B cell (primary cell): ENCODE data around the gene RHOD. TPM values are rescaled to one million over a fixed set of nuclear protein-coding genes. Genes with fewer than 3 reads are reported as not detected.

Source experiments
- ATAC-seq: fragments of 200-7000 bp; cut with Tn5 transposase; one replicate; pipeline ENCODE4 v1.10.0; 2021; ENCODE audit warnings: low read depth, mild to moderate bottlenecking, moderate number of reproducible peaks, moderate library complexity
- CTCF ChIA-PET: fragments of 350-600 bp; sonication (Branson Sonifier 250); formaldehyde crosslinking; loops from one replicate; lab custom pipeline; 2021; ENCODE audit warnings: antibody characterized with exemption, inconsistent platforms; lab: Charles Lee
- POLR2A ChIA-PET: fragments of 350-600 bp; sonication (Branson Sonifier 250); formaldehyde crosslinking; loops from one replicate; lab custom pipeline; 2021; ENCODE audit warnings: antibody characterized with exemption; lab: Charles Lee
- DNase-seq: peaks from one replicate; pipeline ENCODE4 v3.0.0; 2013
- H2AFZ ChIP-seq: 2 replicates; pipeline ENCODE4 v1.6.1; 2012; ENCODE audit warnings: mild to moderate bottlenecking, low read depth, low read length; ENCODE audit not compliant: insufficient read depth, poor library complexity, severe bottlenecking
- H3K27ac ChIP-seq, 2 donors: 1 replicate in 1 of 2; 2 replicates in 1 of 2; pipeline ENCODE4 v1.5.1; 2012 to 2013; ENCODE audit warnings: low read length in 2 of 2, mild to moderate bottlenecking in 2 of 2, moderate library complexity in 1 of 2
- H3K27me3 ChIP-seq, 4 experiments: fragments of 200-600 bp in 1 of 4; sonication (generic) in 1 of 4; replicated peaks in 1 of 4; 1 replicate in 2 of 4; 2 replicates in 2 of 4; pipeline versions ENCODE4 v1.6.1 to v1.7.0; 2013 to 2016; ENCODE audit warnings: low read length in 3 of 4, mild to moderate bottlenecking in 2 of 4, mixed read lengths in 1 of 4, moderate library complexity in 1 of 4; ENCODE audit not compliant: insufficient read depth in 4 of 4, control insufficient read depth in 3 of 4; ENCODE audit errors: control extremely low read depth in 1 of 4
- H3K36me3 ChIP-seq, 2 experiments: replicated peaks in 1 of 2; 1 replicate in 1 of 2; 2 replicates in 1 of 2; pipeline versions ENCODE4 v1.6.1 to v1.7.1; 2013; ENCODE audit warnings: low read length in 1 of 2; ENCODE audit not compliant: insufficient read depth in 2 of 2, control insufficient read depth in 1 of 2; ENCODE audit errors: control extremely low read depth in 1 of 2, extremely low read depth in 1 of 2
- H3K4me1 ChIP-seq, 2 donors: fragments of 200-600 bp in 1 of 2; sonication (generic) in 1 of 2; 1 replicate in 1 of 2; 2 replicates in 1 of 2; pipeline versions ENCODE4 v1.5.1 to v1.6.1; 2013 to 2017; ENCODE audit warnings: low read length in 2 of 2; ENCODE audit not compliant: control insufficient read depth in 2 of 2, insufficient read depth in 2 of 2
- H3K4me2 ChIP-seq: replicated peaks from 2 replicates; pipeline ENCODE3; 2012; ENCODE audit warnings: mild to moderate bottlenecking, low read depth, low read length; ENCODE audit not compliant: poor library complexity, severe bottlenecking
- H3K4me3 ChIP-seq, 5 experiments: fragments of 200-600 bp in 1 of 5; sonication (generic) in 1 of 5; 1 replicate in 3 of 5; 2 replicates in 2 of 5; pipeline versions ENCODE4 v1.5.1 to v1.7.0; 2011 to 2016; ENCODE audit warnings: low read length in 4 of 5, mild to moderate bottlenecking in 4 of 5, low read depth in 2 of 5, control low read depth in 1 of 5, moderate library complexity in 1 of 5; ENCODE audit not compliant: insufficient read depth in 1 of 5; ENCODE audit errors: control extremely low read depth in 1 of 5, extremely low read depth in 1 of 5
- H3K79me2 ChIP-seq: fragments of 200-600 bp; sonication (generic); one replicate; pipeline ENCODE4 v1.6.0; 2016; ENCODE audit warnings: low read length; ENCODE audit not compliant: control insufficient read depth, insufficient read depth
- H3K9ac ChIP-seq: fragments of 200-600 bp; sonication (generic); 2 replicates; pipeline ENCODE4 v1.6.1; 2017; ENCODE audit warnings: mild to moderate bottlenecking, low read length, moderate library complexity
- H3K9me3 ChIP-seq, 3 donors: one replicate each; pipeline versions ENCODE4 v1.6.1 to v1.7.1; 2013; ENCODE audit warnings: low read length in 2 of 3; ENCODE audit not compliant: control insufficient read depth in 2 of 3, insufficient read depth in 1 of 3; ENCODE audit errors: control extremely low read depth in 1 of 3
- H4K20me1 ChIP-seq: 2 replicates; pipeline ENCODE4 v1.6.0; 2012; ENCODE audit warnings: mild to moderate bottlenecking, low read length; ENCODE audit not compliant: insufficient read depth, control insufficient read depth, poor library complexity, severe bottlenecking
- H3K27ac Mint-ChIP-seq: one replicate; pipeline ENCODE4 v1.8.0; 2021; ENCODE audit warnings: mixed read lengths
- H3K27me3 Mint-ChIP-seq: one replicate; pipeline ENCODE4 v1.8.0; 2021; ENCODE audit warnings: mixed read lengths
- H3K4me1 Mint-ChIP-seq: one replicate; pipeline ENCODE4 v1.8.0; 2021; ENCODE audit warnings: mixed read lengths
- H3K4me3 Mint-ChIP-seq: one replicate; pipeline ENCODE4 v1.8.0; 2021; ENCODE audit warnings: mixed read lengths
- H3K9me3 Mint-ChIP-seq: one replicate; pipeline ENCODE4 v1.8.0; 2022; ENCODE audit warnings: mixed read lengths; ENCODE audit not compliant: insufficient read depth
- CTCF ChIP-seq: fragments of 200-600 bp; IDR thresholded peaks from one replicate; pipeline ENCODE4 v1.8.0; 2022; ENCODE audit warnings: antibody characterized with exemption, mild to moderate bottlenecking
- EZH2 ChIP-seq: IDR thresholded peaks from 2 replicates; pipeline ENCODE4 v1.6.1; 2012; ENCODE audit warnings: borderline replicate concordance, low read depth, mild to moderate bottlenecking, moderate library complexity, low read length; ENCODE audit not compliant: insufficient read depth, poor library complexity, severe bottlenecking
- WGBS: methylation state at CpG from one replicate; pipeline ENCODE4 v1.1.5; 2013; ENCODE audit warnings: missing lambda C conversion rate; ENCODE audit not compliant: insufficient coverage; 5-methylcytosine and 5-hydroxymethylcytosine counted together
- intact Hi-C: fragments of 100-400 bp; cut with micrococcal nuclease; formaldehyde crosslinking; loops from one replicate; pipeline ENCODE4 v1.10.0; 2022
- polyA plus RNA-seq: library from polyadenylated mRNA; depleted of rRNA; stranded (reverse); fragments of >200 nt; gene quantifications from 2 replicates; pipeline ENCODE4 v1.2.3, GENCODE V29; 2012
- total RNA-seq, 2 donors: library from RNA; stranded (reverse); fragments of 120-200 nt in 1 of 2; gene quantifications; 1 replicate in 1 of 2; 2 replicates in 1 of 2; pipeline versions ENCODE4 v1.2.3 to v1.2.4, GENCODE V29; 2013 to 2022

RHOD gene
- total and polyA plus RNA-seq, 2 donors (not counting 1 experiment from before 2014, with no cell fraction given) = 0.42 to 0.48 TPM

GRCh38 chr11:67041602-67042001 lies 15.0 kb upstream of the RHOD start:
- CTCF ChIA-PET = no interaction called here
- no peaks in the 10 kb centered on the region for H3K9me3 Mint-ChIP-seq
- Histone ChIP-seq H2AFZ (no peak overlapping the region), H3K4me2 (no peak overlapping the region), H3K4me3 (no peak overlapping the region), H3K36me3 (no peaks in the 10 kb centered on the region), H3K79me2 (no peaks in the 10 kb centered on the region), H3K27ac (no peak overlapping the region), H3K9me3 (no peaks in the 10 kb centered on the region), H3K4me1 (peaks cover 0 to 5% of the 10 kb centered on the region in 2 donors), H4K20me1 (no peaks in the 10 kb centered on the region), H3K27me3 (peaks cover 0 to 41% (median 9%) of the 10 kb centered on the region in 4 experiments), H3K9ac (no peak overlapping the region)
- peaks cover 48% of the 10 kb centered on the region for H3K27me3 Mint-ChIP-seq
- intact Hi-C loops = no loop called here
- TF ChIP-seq EZH2 = no peak
- no peak for TF ChIP-seq CTCF
- H3K4me3 Mint-ChIP-seq = no peak overlapping the region
- POLR2A ChIA-PET = no interaction called here
- H3K4me1 Mint-ChIP-seq = peaks cover 14% of the 10 kb centered on the region
- DNase-seq = no peak
- H3K27ac Mint-ChIP-seq = no peak overlapping the region
- ATAC-seq = no peak
- 100% methylated on average over 1 of the region's 3 CpGs for WGBS

- WGBS = 96% methylated on average over 16 of the region's 18 CpGs
- Histone ChIP-seq H3K27ac (no peak overlapping the region), H3K9me3 (no peaks in the 10 kb centered on the region), H3K27me3 (peaks cover 0 to 42% (median 8%) of the 10 kb centered on the region in 4 experiments), H3K4me1 (peaks cover 0 to 8% of the 10 kb centered on the region in 2 donors), H3K9ac (no peak overlapping the region), H4K20me1 (no peaks in the 10 kb centered on the region), H2AFZ (no peak overlapping the region), H3K4me3 (no peak overlapping the region), H3K4me2 (no peak overlapping the region), H3K36me3 (no peaks in the 10 kb centered on the region), H3K79me2 (no peaks in the 10 kb centered on the region)
- no peaks in the 10 kb centered on the region for H3K9me3 Mint-ChIP-seq
- ATAC-seq (no peak), DNase-seq (no peak)
- H3K27ac Mint-ChIP-seq = no peak overlapping the region
- intact Hi-C loops = no loop called here
- TF ChIP-seq EZH2 (no peak), CTCF (no peak)
- CTCF ChIA-PET = interaction anchor here (0.6 kb wide), 1 partner anchor 296 kb away, joined by 3 read pairs; no protein-coding TSS in a partner anchor
- peaks cover 46% of the 10 kb centered on the region for H3K27me3 Mint-ChIP-seq
- H3K4me3 Mint-ChIP-seq = no peak overlapping the region
- POLR2A ChIA-PET = no interaction called here
- H3K4me1 Mint-ChIP-seq = peaks cover 16% of the 10 kb centered on the region
Observed at GRCh38 chr11:67043572-67044349, 12.9 kb upstream of the RHOD start.
